AG09319 (cell line): ENCODE measurements around the gene ARHGAP26.

Source experiments
- DNase-seq: peaks from one replicate; pipeline ENCODE4 v3.0.0-alpha.2; 2010; ENCODE audit warnings: low read depth; ENCODE audit errors: extremely low read depth
- TF ChIP-seq, protein P1 (sequence below): IDR thresholded peaks from 2 replicates; pipeline ENCODE4 v1.5.1; 2011; ENCODE audit warnings: low read depth, mild to moderate bottlenecking, inconsistent platforms, low read length, moderate library complexity

ARHGAP26 gene

DNA sequence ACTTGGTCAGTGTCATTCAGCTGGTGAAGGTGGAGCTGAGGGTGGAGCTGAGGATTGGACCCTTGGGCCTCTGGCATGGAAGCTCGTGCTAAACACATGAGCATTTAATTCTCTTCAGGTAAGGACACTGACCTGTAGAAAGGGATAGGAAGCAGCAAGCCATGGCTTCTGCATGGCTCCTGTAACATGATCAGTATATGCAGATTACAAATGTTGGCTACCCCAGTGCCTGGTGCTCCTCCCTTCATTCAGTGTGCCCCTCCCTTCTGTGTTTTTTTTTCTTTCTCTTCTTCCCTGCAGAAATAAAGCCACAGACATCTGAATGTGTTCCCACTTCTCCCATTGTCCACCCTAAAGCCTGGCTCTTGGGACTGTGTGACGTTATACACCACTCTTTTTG, 52.9 kb downstream of the ARHGAP26 start:
- DNase-seq: no peak
- TF ChIP-seq, protein P1, sequence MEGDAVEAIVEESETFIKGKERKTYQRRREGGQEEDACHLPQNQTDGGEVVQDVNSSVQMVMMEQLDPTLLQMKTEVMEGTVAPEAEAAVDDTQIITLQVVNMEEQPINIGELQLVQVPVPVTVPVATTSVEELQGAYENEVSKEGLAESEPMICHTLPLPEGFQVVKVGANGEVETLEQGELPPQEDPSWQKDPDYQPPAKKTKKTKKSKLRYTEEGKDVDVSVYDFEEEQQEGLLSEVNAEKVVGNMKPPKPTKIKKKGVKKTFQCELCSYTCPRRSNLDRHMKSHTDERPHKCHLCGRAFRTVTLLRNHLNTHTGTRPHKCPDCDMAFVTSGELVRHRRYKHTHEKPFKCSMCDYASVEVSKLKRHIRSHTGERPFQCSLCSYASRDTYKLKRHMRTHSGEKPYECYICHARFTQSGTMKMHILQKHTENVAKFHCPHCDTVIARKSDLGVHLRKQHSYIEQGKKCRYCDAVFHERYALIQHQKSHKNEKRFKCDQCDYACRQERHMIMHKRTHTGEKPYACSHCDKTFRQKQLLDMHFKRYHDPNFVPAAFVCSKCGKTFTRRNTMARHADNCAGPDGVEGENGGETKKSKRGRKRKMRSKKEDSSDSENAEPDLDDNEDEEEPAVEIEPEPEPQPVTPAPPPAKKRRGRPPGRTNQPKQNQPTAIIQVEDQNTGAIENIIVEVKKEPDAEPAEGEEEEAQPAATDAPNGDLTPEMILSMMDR: no peak

GRCh38 chr5:142823806-142824205, 53.6 kb downstream of the ARHGAP26 start:
- TF ChIP-seq, protein P1: no peak
- DNase-seq: no peak

DNA sequence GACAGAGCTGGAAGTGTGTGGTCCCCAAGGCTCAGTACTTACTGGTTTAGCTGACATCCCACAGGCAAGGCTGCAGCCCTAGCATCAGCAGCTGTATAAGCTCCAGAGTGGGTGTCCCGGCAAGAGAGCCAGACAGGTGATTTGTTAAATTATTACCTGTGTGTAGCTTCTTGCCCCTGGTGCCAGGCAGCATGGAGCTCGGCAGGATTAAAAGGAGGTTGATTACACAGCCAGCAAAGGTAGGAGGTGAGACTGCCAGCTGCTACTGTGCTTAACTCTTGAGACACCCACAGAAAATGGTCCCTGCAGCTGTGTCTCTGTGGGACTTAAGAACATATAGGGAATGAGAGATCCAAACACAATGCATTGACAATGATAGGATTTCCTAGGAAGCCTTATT, 54.2 kb downstream of the ARHGAP26 start:
- TF ChIP-seq, protein P1: no peak
- DNase-seq: no peak

DNA sequence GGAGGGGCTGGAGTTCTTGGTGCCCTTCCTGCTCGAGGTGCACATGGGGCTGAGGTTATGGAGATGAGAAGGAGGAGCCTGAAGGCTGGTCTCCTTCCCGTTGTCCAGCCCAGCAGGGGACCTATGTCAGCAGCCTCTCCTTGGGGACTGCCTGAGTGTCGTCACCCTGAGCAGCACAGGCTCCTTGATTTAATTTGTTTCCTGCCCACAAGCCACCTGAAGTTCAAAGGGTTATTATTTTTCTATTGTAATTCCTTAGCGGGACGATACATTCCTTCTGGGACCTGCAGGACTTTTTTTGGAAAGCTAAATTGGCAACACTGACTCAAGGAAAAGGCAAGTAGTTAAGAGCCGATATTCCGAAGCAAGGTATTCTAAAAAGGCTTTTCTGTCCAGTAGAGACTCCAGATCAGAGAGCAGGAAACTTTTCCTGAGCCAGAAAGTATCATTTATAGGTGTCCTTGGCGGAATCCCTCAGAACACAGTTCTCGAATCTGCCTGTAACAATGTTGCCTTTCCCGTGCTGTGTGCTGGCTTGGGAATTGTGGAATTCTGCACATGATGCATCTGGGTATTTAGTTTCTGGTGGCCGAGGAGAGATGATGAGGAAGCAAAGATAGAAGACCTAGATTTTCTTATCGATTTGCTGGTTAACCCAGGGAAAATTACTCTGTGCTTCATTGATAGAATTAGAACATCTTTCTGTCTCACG, 55.4 kb downstream of the ARHGAP26 start:
- no peak for DNase-seq
- TF ChIP-seq, protein P1: no peak

- TF ChIP-seq, protein P1: no peak
- no peak for DNase-seq
Observed at GRCh38 chr5:142826093-142826492, 55.9 kb downstream of the ARHGAP26 start.

DNA sequence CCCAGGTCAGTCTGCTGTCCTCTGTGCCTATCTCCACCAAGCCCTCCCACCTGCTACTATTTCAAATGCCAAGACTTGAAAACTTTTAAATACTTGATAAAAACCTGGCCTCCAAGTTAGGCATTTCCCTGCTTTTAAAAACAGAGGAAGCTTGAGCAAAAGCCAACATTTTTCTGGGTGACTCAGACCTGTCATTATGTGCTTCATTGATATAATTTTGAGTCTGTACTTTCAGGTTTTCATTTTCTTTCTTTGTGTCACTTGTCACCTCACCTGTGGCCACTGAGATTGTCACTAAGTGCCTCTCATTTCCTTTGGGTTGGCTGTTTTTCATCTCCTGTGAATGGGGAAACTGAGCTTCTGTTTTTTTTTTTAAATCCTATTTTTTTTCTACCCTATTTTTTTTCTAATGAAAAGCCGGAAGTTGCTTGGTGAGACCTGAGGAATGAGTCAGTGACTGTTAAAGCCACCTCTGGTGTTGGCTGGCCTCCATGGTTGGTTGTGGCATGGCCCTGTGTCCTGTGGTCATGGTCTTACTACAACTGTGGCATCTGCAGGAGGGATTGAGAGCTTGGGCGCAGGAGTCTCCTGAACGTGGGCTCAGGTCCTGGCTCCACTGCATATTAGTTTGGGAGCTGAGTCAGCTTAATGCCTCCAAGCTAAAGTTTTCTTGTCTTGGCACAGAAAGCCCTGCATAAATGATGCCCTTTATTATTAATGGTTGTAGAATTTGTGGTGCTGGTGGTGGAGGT, 56.7 kb downstream of the ARHGAP26 start:
- no peak for DNase-seq
- TF ChIP-seq, protein P1: no peak

DNA sequence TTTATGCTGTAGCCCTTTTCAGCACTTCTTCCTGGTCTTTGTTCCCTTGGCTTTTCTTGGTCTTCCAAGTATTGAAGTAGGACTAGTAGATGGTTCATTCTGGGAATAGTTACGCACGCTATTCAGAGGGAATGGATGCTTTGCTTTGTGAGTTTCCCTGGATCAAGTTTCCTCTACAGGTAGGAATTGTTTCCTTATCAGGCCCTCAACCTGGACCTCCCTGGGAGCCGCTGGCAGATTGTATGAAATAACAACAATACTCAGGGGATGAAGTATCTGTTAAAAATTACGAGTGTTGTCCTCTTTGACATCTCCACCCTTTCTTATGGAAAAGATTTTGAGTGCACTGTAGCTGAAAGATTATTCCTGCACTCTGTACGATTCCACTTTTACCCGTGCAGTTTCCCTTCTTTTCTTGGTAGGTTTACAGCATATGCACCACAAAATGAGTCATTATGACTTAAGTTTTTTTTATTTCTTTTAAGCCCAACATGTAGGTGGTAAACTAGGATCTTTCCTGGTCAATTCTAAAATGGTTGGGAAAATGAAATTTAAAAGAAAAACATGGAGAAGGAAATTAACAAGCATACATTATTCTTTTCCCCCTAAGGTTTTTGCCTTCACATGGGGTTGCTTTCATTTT, 57.9 kb downstream of the ARHGAP26 start:
- no peak for DNase-seq
- TF ChIP-seq, protein P1: no peak
